ENCODE measurements around the gene ERVFRD-1.

The ERVFRD-1 gene

DNA sequence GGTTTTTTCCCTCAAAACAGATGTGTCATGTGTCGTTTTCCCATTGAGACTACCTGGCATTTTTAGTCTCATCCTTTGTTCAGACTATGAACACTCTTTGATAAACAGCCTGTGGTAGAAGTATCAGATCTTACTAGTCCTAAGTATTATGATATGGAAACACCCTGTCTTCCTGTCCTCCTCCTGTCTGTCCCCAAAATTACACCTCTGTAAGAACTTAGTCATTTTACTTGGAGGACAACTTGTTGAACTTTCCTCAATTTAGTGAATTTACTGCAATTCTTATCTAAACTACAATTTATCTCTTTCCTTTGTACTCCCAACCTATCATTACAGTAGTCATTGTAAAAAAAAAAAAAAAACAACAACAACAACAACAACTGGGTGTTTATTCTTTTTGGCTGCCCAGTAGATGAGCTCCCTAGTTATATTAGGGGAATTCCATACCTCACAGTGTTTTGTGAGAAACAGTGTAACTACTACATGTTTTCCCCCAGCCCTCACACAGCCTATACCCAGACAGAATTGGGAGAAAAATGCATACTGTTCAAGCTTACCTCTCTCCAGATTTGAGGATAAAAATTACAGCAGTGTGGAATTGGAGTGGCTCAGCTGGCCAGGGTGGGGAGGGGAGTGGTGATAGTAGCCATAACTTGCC, 18.5 kb upstream of the ERVFRD-1 start:
- FAIRE-seq = no peak

GRCh38 chr6:11128608-11129007, 17.1 kb upstream of the ERVFRD-1 start:
- DNase-seq (ENCODE audit: low spot score) (no peak), FAIRE-seq (no peak)

More for the DNA sequence above, 18.5 kb upstream of the ERVFRD-1 start:
- DNase-seq (ENCODE audit: low spot score) = no peak

DNA sequence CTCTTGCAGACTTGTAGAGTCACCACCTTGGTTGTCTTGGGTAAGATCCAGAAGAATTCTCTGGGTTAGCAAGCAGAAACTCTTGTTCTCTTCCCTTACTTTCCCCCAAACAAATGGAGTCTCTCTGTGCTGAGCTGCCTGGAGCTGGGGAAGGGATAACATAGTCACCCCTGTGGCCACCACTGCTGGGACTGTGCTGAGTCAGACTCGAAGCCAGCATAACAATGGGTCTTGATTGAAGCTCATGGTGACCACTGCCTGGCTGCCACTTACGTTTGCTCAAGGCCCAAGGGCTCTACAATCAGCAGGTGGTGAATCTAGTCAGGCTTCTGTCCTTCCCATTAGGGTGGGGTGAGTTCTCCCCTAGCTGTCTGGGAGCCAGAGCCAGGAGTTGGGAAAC, 15.4 kb upstream of the ERVFRD-1 start:
- FAIRE-seq (no peak), DNase-seq (ENCODE audit: low spot score) (peak; percentile 14)

- DNase-seq (ENCODE audit: low spot score) (no peak), FAIRE-seq (no peak)
Measured at GRCh38 chr6:11123978-11124377, 12.5 kb upstream of the ERVFRD-1 start.

GRCh38 chr6:11122380-11122779, 10.9 kb upstream of the ERVFRD-1 start:
- FAIRE-seq (no peak), DNase-seq (ENCODE audit: low spot score) (no peak)

GRCh38 chr6:11121851-11122250, 10.3 kb upstream of the ERVFRD-1 start:
- no peak for DNase-seq (ENCODE audit: low spot score)
- FAIRE-seq = no peak

GRCh38 chr6:11120271-11121005, 8.9 kb upstream of the ERVFRD-1 start:
- no peak for FAIRE-seq
- DNase-seq (ENCODE audit: low spot score) = peak; percentile 23

- peak; percentile 78 for DNase-seq (ENCODE audit: low spot score)
- peak; percentile 90 for FAIRE-seq
Measured at GRCh38 chr6:11115808-11116536, 4.4 kb upstream of the ERVFRD-1 start.

DNA sequence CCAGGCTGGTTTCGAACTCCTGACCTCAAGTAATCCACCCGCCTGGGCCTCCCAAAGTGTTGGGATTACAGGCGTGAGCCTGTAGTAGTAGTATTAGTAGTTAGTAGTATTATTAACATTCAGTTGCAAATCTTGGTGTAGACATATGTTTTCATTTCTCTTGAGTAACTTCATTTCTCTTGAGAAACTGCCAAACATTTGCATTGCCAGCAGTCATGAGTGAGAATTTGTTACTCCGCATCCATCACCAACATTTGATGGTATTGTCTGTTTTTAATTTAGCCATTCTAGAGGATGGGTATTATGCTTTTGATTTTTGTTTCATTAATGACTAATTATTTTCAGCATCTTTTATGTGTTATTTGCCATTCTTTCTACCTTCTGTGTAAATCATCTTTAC, 1.5 kb upstream of the ERVFRD-1 start:
- DNase-seq (ENCODE audit: low spot score) (no peak), FAIRE-seq (no peak)

GRCh38 chr6:11111769-11112437, 378 bp upstream of the ERVFRD-1 start:
- FAIRE-seq = no peak
- no peak for DNase-seq (ENCODE audit: low spot score)

GRCh38 chr6:11108726-11109125, 2.8 kb downstream of the ERVFRD-1 start:
- FAIRE-seq = no peak

DNA sequence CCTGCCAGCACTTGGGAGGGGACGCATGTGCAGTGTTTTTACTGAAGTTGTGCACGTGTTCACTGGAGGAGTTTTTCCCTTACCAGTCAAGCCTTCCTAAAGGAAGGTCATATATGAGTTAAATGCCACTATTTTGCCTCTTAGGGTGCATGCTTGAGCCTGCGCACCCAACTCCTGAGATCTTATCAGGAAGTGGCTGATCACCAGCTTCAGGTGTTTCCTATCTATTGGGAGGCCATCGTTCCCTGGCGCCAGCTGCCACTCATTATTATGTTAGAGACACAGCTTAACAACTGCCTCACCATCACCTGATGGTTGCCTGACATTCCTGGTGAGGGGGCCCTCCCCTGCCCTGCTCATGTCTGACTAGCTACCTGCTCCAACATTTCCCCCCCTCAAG, 8.5 kb downstream of the ERVFRD-1 start:
- DNase-seq (ENCODE audit: low spot score) = no peak
- FAIRE-seq = no peak

More at GRCh38 chr6:11108726-11109125, 2.8 kb downstream of the ERVFRD-1 start:
- DNase-seq (ENCODE audit: low spot score) = no peak

DNA sequence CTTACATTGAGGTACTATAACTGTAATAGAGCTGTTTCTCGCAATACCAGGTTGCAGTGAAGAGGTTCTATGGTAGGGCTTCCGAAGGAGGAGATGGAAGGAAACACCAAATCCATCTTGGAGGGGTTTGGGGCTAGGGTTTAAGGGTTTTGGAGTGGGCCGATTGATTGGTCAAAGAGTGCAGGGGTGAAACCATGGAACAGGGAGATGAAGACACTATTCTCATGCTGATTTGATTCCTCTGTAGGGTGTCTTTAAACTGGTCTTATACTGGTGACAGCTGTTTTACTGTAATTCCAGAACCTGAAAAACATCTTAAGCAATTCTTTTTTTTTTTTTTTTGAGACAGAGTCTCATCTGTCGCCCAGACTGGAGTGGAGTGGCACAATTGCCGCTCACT, 10.1 kb downstream of the ERVFRD-1 start:
- no peak for DNase-seq (ENCODE audit: low spot score)

DNA sequence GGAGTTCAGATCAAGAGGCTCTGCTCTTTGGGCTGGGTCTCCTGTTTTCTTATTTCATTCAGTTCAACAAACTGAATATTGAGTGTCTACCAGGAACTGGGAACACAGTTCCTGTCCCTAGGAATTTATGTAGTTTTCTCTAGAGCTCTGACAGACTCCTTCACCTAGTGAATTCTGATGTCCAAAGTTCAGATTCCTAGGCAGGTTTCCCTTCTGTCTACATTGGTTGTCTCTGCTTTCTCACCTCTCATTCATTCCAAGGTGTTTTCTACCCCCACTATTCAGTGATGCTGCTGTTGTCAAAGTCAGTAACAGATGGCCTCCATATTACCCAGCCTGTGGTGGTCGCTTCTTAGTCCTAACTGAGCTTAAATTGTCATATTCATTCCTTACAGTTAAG, 13.5 kb downstream of the ERVFRD-1 start:
- no peak for DNase-seq (ENCODE audit: low spot score)
- FAIRE-seq = no peak

More for the DNA sequence above, 10.1 kb downstream of the ERVFRD-1 start:
- FAIRE-seq = no peak

DNA sequence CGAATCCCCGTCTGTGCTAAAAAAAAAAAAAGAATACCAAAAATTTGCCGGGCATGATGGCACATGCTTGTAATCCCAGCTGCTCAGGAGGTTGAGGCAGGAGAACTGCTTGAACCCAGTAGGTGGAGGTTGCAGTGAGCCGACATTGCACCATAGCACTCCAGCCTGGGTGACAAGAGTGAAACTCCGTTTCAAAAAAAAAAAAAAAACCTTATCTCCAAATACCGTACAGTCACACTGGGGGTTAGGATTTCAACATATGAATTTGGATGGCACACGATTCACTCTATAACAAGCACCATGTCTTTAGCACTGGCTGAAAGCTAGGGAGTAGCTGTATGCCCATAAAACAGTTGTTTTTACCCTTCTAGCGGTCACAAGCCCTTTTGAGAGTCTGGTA, 14.0 kb downstream of the ERVFRD-1 start:
- DNase-seq (ENCODE audit: low spot score) (no peak), FAIRE-seq (no peak)

GRCh38 chr6:11096109-11096508, 15.4 kb downstream of the ERVFRD-1 start:
- no peak for DNase-seq (ENCODE audit: low spot score)
- no peak for FAIRE-seq

DNA sequence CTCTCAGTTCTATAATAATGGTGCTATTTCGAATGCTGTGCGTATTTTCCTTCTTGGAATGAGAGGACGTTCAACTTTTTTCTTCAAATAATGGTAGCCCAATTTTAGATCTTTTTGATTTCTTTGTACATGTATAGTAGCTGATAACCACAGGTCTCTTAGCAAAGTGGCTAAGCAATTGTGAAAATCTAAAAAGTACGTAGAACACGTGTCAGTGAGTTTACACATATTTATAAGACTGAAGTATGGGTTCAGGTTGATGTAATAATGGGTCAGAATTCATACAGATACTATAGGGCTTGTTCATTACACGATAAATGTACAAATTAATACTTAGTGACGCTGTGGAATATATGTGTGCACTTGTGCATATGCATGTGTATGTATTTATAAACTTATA, 16.6 kb downstream of the ERVFRD-1 start:
- DNase-seq (ENCODE audit: low spot score) (no peak), FAIRE-seq (no peak)

- DNase-seq (ENCODE audit: low spot score) (peak; percentile 18), FAIRE-seq (no peak)
Measured at GRCh38 chr6:11094411-11094851, 17.1 kb downstream of the ERVFRD-1 start.

DNA sequence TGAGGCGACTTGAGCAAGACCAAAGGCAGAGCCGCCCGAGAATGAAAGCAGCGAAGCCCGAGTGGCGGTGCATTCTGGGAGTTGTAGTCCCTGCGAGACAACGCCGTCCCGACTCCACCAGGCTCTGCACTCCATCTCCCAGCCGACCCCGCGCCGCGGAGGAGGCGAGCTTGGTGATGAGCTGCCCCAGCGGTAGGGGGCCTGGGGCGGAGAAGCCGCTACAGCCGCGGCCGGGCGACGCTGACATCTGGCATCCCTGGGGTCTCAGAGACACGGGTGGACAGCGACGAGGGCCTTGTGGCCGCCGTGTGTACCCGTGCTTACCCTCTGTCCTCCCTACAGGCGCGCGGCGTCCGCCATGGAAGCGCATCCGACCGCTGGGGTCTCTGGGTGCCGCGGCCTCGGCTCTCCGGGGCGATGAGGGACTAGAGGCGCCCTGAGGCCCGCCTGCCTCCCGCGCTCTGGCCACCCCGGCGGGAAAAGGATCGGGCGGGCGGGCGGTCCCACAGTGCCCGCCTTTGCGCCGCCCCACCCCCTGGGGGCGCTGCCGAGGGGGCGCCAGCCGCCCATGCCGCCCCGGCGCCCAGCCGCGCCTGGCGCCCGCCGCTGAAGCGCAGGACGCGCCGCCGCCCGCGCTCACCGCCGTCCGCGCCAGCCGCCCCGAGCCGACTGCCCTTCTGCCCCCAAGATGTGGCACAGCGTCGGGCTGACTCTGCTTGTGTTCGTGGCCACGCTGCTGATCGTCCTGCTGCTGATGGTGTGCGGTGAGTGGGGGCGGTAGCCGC, 17.7 kb downstream of the ERVFRD-1 start, which contains the start of gene SMIM13:
Gene SMIM13 (plus strand): TSS at position 209 of the 785 bp plus-strand sequence. CDS start 480 bp downstream, at position 689.
- FAIRE-seq (peak; percentile 37), DNase-seq (ENCODE audit: low spot score) (peak; percentile 93)

DNA sequence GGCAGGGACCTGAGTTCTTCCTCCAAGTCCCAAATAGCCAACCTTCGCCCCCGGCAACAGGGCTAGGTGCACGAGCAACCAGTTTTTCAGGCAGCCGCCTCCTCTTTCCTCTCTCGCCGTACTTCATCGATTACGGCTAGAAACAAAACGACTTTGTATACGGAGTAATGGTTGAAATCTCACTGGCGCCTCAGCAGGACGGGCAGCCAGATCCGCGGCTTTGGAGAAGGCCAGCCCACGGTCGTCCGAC, 18.2 kb downstream of the ERVFRD-1 start:
- DNase-seq (ENCODE audit: low spot score) (no peak), FAIRE-seq (no peak)

Measured in RCC 7860 (cell line).